Lung (tissue), 12 donors: Measurements from ENCODE around the gene ERMARD. TPM values are rescaled to one million over a fixed set of nuclear protein-coding genes. Genes with fewer than 3 reads are reported as not detected.

ENCODE experiments used
- ATAC-seq: fragments of 200-7000 bp; cut with Tn5 transposase; one replicate; pipeline ENCODE4 v1.9.1; 2020; ENCODE audit warnings: moderate number of reproducible peaks; ENCODE audit not compliant: insufficient read depth, low FRiP score
- DNase-seq, 3 donors: peaks; one replicate each; pipeline ENCODE4 v3.0.0-alpha.2; 2013 to 2017
- H3K27ac ChIP-seq, 2 donors: one replicate each; pipeline ENCODE4 v1.5.1; 2013; ENCODE audit warnings: mild to moderate bottlenecking in 2 of 2, moderate library complexity in 2 of 2, control low read depth in 1 of 2, inconsistent platforms in 1 of 2, low read depth in 1 of 2, low read length in 1 of 2
- H3K27me3 ChIP-seq, 3 donors: one replicate each; pipeline ENCODE4 v1.5.1; 2013; ENCODE audit warnings: low read length in 2 of 3; ENCODE audit not compliant: control insufficient read depth in 3 of 3, insufficient read depth in 3 of 3
- H3K36me3 ChIP-seq, 4 donors: one replicate each; pipeline ENCODE4 v1.5.1; 2013; ENCODE audit warnings: low read length in 4 of 4, mild to moderate bottlenecking in 1 of 4, moderate library complexity in 1 of 4; ENCODE audit not compliant: control insufficient read depth in 4 of 4, insufficient read depth in 4 of 4
- H3K4me1 ChIP-seq, 5 donors: one replicate each; pipeline ENCODE4 v1.5.1; 2013; ENCODE audit warnings: low read length in 5 of 5, mild to moderate bottlenecking in 2 of 5, moderate library complexity in 1 of 5; ENCODE audit not compliant: control insufficient read depth in 5 of 5, insufficient read depth in 5 of 5
- H3K4me3 ChIP-seq: one replicate; pipeline ENCODE4 v1.5.1; 2013; ENCODE audit warnings: mild to moderate bottlenecking, control low read depth, moderate library complexity
- H3K9ac ChIP-seq, 2 donors: one replicate each; pipeline ENCODE4 v1.5.1; 2013; ENCODE audit warnings: low read length in 2 of 2, control low read depth in 1 of 2; ENCODE audit not compliant: insufficient read depth in 1 of 2
- H3K9me3 ChIP-seq, 4 donors: one replicate each; pipeline ENCODE4 v1.5.1; 2013; ENCODE audit warnings: low read length in 3 of 4, mild to moderate bottlenecking in 1 of 4, moderate library complexity in 1 of 4; ENCODE audit not compliant: control insufficient read depth in 4 of 4, insufficient read depth in 3 of 4
- CTCF ChIP-seq: IDR thresholded peaks from 2 replicates; pipeline ENCODE4 v1.5.1; 2012; ENCODE audit warnings: mild to moderate bottlenecking; ENCODE audit errors: control extremely low read depth, extremely low read depth
- WGBS, 2 donors: extraction: QIAGEN DNeasy Blood & Tissue Kit; methylation state at CpG; one replicate each; pipeline ENCODE4 v1.1.7; 2013; 5-methylcytosine and 5-hydroxymethylcytosine counted together
- polyA plus RNA-seq, 2 donors: library from polyadenylated mRNA; stranded (reverse); fragments of 200-250 nt; gene quantifications; one replicate each; pipeline ENCODE4 v1.2.1, GENCODE V29; 2013
- total RNA-seq, 2 donors: library from RNA; depleted of rRNA in 1 of 2; stranded (reverse); fragments of >200 nt in 1 of 2; gene quantifications; one replicate each; pipeline ENCODE4 v1.2.1, GENCODE V29; 2014 to 2021
- donor health status: control.
- donor health status: control.
- donor health status: Bipolar disorder and iron deficiency.
- donor health status: healthy.
- donor health status: DM: yes; HTN: yes; CAD: no.

Gene ERMARD
- total and polyA plus RNA-seq, 4 donors, result 18.7 to 55.3 (median 32.9) TPM

DNA sequence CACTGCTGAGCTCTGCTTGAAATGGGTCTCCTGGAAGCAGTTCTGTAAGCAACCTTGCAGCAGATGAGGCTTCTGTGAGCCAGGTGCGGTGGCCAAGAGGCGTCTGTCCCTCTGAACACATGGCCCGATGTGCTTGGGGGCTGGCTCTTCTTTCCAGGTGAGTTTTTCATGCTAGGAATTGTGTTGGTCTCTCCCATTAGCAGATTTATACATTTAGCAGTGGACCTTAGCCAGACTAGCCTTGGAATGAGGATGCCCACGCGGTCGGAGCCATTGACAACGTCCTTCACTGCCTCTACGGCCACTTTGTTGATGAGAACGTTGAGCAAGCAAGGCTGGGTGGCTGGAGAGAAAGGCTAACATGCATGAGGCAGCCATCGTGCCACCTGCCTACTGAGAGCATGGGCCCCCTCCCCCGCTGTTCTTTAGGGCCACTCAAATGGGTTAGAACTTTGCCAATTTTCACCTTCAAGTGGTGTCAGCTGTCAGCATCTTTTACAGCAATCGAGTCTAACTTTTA, 33.5 kb downstream of the ERMARD start:
- H3K4me1 ChIP-seq, result peaks cover 0 to 17% (median 6%) of the 10 kb centered on the region in 5 donors
- no peak for ATAC-seq
- no peak overlapping the region for H3K27ac ChIP-seq
- no peak overlapping the region for H3K9ac ChIP-seq
- no peak for DNase-seq
- TF ChIP-seq CTCF, result no peak
- no peak overlapping the region for H3K4me3 ChIP-seq
- WGBS, 2 donors, result 83 to 87% methylated on average over 12 of the region's 12 CpGs
- peaks cover 0 to 12% (median 4%) of the 10 kb centered on the region in 4 donors for H3K36me3 ChIP-seq
- H3K27me3 ChIP-seq, result peaks cover 0 to 16% (median 11%) of the 10 kb centered on the region in 3 donors
- H3K9me3 ChIP-seq, result no peaks in the 10 kb centered on the region

DNA sequence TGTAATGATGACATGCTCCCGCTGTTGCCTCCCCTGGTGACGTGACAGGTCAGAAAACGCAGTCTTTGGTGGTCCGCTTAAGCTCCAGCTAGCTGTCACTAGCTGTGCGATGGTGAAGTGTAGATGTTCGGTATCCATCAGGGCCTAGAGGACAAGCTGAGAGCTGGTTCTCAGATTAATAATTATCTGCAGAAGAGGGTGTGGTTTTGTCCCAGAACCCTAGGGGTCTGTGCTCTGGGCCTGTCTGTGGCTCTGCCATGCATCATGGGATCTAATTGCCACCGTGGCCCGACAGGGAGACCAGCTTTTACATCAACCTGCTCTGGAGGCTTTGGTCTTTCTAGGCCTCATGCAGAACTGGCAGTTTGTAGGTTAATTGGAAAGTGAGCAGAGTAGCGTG, 34.1 kb downstream of the ERMARD start:
- peaks cover 0 to 12% (median 4%) of the 10 kb centered on the region in 4 donors for H3K36me3 ChIP-seq
- H3K9me3 ChIP-seq, result no peaks in the 10 kb centered on the region
- peaks cover 0 to 17% (median 2%) of the 10 kb centered on the region in 5 donors for H3K4me1 ChIP-seq
- DNase-seq (no peak), ATAC-seq (no peak)
- no peak overlapping the region for H3K27ac ChIP-seq
- H3K27me3 ChIP-seq, result peaks cover 0 to 19% (median 13%) of the 10 kb centered on the region in 3 donors
- H3K4me3 ChIP-seq, result no peak overlapping the region
- no peak for TF ChIP-seq CTCF
- H3K9ac ChIP-seq, result no peak overlapping the region
- WGBS, 2 donors, result 92 to 94% methylated on average over 9 of the region's 9 CpGs

- Histone ChIP-seq H3K9me3 (no peaks in the 10 kb centered on the region), H3K36me3 (peaks cover 0 to 11% (median 4%) of the 10 kb centered on the region in 4 donors), H3K9ac (no peak overlapping the region), H3K27ac (no peak overlapping the region), H3K27me3 (peaks cover 0 to 25% (median 16%) of the 10 kb centered on the region in 3 donors), H3K4me1 (peaks cover 0 to 15% (median 2%) of the 10 kb centered on the region in 5 donors), H3K4me3 (no peak overlapping the region)
- no peak for TF ChIP-seq CTCF
- WGBS, 2 donors, result 81 to 88% methylated on average over 5 of the region's 5 CpGs
- ATAC-seq (no peak), DNase-seq (no peak)
Measured at GRCh38 chr6:169786349-169786748, 34.9 kb downstream of the ERMARD start.

DNA sequence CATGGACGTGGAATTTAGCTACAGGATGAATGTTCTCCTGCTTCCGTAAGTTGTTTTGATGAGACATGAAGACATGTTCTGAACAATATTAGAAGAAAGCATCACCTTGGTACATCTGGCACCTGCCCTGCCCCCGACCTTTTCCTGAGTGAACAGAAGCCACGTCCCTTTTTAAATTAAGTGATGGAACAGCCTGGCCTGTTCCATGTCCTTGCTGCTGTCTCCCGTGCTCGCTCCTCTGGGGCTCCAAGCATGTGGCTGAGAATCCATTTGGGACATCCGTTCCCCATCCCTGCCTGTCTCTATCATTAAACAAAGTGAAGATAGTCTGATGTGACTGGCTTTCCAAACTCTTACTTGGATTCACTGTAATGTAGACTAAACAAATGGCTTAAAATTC, 36.4 kb downstream of the ERMARD start:
- Histone ChIP-seq H3K9me3 (no peaks in the 10 kb centered on the region), H3K36me3 (peaks cover 0 to 3% (median 2%) of the 10 kb centered on the region in 4 donors), H3K27ac (no peak overlapping the region), H3K4me1 (peaks cover 0 to 15% (median 2%) of the 10 kb centered on the region in 5 donors), H3K4me3 (no peak overlapping the region), H3K27me3 (peaks cover 0 to 26% (median 19%) of the 10 kb centered on the region in 3 donors), H3K9ac (no peak overlapping the region)
- 75 to 81% methylated on average over 7 of the region's 7 CpGs for WGBS, 2 donors
- DNase-seq (no peak), ATAC-seq (no peak)
- TF ChIP-seq CTCF, result no peak
